ENCODE results near the gene ERMAP. TPM values are rescaled to one million over a fixed set of nuclear protein-coding genes. Genes with fewer than 3 reads are reported as not detected.

ERMAP gene
- total and polyA plus RNA-seq, 10 of the 15 experiments (the other 5 are each of a cell fraction or from before 2014, with no cell fraction given), result 1.4 to 6.8 (median 4.1) TPM

DNA sequence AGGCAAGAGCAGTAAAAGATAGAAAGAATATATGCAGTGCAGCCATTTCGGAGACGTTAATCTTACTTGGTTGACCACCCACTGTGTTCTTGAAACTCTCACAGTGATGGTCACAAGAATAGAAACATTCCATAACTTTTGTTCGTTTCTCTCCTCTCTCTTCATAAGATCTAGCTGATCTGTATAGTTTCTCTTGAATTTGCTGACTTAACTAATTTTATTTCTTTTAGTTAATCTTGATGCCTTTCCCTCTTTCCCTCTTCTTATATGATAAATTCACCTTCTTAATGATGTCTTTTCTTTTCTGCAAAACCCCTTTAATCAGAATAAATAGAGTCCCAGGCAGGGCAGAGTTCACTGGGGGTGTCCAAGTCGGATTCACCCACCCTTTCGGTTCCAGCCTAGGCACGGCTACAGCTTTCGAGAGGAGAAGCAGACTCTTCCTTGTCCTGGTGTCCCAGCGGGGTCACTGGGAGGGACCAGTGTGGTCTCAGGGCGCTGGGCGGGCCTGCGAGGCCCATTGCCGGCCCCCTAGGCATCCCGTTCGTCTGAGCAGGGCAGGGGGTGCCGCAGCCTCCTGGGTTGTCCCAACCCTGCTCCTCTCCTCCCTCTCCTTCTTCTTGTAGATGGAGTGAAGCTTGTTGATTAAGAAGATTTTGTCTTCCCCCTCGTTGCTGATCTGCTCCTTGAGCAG is 69.3 kb downstream of the ERMAP start:
- CTCF ChIA-PET, result no interaction called here
- Histone ChIP-seq H3K9ac (ENCODE audit: control insufficient read depth, insufficient read depth, low read length) (no peak overlapping the region), H3K9me3 (replicated peaks; ENCODE audit: control insufficient read depth, insufficient read depth, low read length) (no peaks in the 10 kb centered on the region), H3K4me1 (ENCODE audit: control insufficient read depth, insufficient read depth, low read length) (no peaks in the 10 kb centered on the region), H3K27me3 (replicated peaks in 1 of 2; ENCODE audit: control insufficient read depth in 2 of 2, insufficient read depth in 2 of 2, low read length in 1 of 2) (no peaks in the 10 kb centered on the region), H3K4me3 (no peak overlapping the region), H3K27ac (ENCODE audit: control insufficient read depth, insufficient read depth) (no peak overlapping the region), H3K36me3 (ENCODE audit: control insufficient read depth in 2 of 2, insufficient read depth in 2 of 2, low read length in 1 of 2) (no peaks in the 10 kb centered on the region), H3K79me2 (ENCODE audit: control insufficient read depth, insufficient read depth, low read length) (no peaks in the 10 kb centered on the region), H2AFZ (ENCODE audit: control insufficient read depth, low read depth, low read length) (no peak overlapping the region), H4K20me1 (ENCODE audit: control insufficient read depth, insufficient read depth) (no peaks in the 10 kb centered on the region), H3K4me2 (ENCODE audit: control insufficient read depth, insufficient read depth) (no peak overlapping the region)
- POLR2A ChIA-PET, result no interaction called here
- intact Hi-C loops (cut with micrococcal nuclease; ENCODE audit: unreplicated experiment) (no loop called here), in situ Hi-C loops (cut with MboI) (no loop called here)
- WGBS (ENCODE audit: insufficient coverage, insufficient replicate concordance, low lambda C conversion rate, missing lambda C conversion rate), result 35% methylated on average over 16 of the region's 16 CpGs
- TF ChIP-seq CREB1 (IDR thresholded peaks at IDR 0.05; ENCODE audit: low read depth), result no peak
- TF ChIP-seq PML (IDR thresholded peaks at IDR 0.05; ENCODE audit: low read length), result no peak
- TF ChIP-seq RELA (IDR thresholded peaks at IDR 0.05; ENCODE audit: borderline replicate concordance, partially characterized antibody), result no peak
- FAIRE-seq (no peak), ATAC-seq (no peak), DNase-seq (ENCODE audit: low read depth, low spot score) (no peak)
- no TSS peak for BruUV-seq (replicated peaks)
- RAD21 ChIA-PET (ENCODE audit: unreplicated experiment), result no interaction called here
- SMC1A ChIA-PET (ENCODE audit: uncharacterized antibody, unreplicated experiment), result no interaction called here

DNA sequence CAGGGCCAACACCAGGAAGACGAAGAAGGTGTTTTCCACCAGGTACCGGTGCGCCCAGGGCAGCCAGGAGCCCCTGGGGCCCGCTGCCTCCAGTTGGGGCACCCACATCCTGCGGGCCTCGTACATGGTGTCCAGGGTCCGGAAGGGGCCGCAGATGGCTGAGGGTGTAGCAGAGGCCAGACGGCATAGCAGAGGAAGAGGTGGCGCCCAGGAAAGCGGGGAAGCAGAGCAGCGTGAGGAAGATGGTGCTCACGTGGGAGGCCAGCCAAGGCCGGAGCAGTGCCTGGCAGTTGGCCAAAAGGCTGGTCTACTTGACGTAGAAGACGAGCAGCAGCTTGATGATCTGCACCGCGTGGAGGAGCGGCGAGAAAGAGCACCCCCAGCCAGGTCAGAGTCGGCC is 69.9 kb downstream of the ERMAP start:
- Histone ChIP-seq H3K9ac (ENCODE audit: control insufficient read depth, insufficient read depth, low read length) (no peak overlapping the region), H3K27ac (ENCODE audit: control insufficient read depth, insufficient read depth) (no peak overlapping the region), H3K79me2 (ENCODE audit: control insufficient read depth, insufficient read depth, low read length) (no peaks in the 10 kb centered on the region), H3K36me3 (ENCODE audit: control insufficient read depth in 2 of 2, insufficient read depth in 2 of 2, low read length in 1 of 2) (no peaks in the 10 kb centered on the region), H3K27me3 (replicated peaks in 1 of 2; ENCODE audit: control insufficient read depth in 2 of 2, insufficient read depth in 2 of 2, low read length in 1 of 2) (no peaks in the 10 kb centered on the region), H3K4me2 (ENCODE audit: control insufficient read depth, insufficient read depth) (no peak overlapping the region), H3K4me3 (no peak overlapping the region), H3K9me3 (replicated peaks; ENCODE audit: control insufficient read depth, insufficient read depth, low read length) (no peaks in the 10 kb centered on the region), H3K4me1 (ENCODE audit: control insufficient read depth, insufficient read depth, low read length) (no peaks in the 10 kb centered on the region), H4K20me1 (ENCODE audit: control insufficient read depth, insufficient read depth) (no peaks in the 10 kb centered on the region), H2AFZ (ENCODE audit: control insufficient read depth, low read depth, low read length) (no peak overlapping the region)
- intact Hi-C loops (cut with micrococcal nuclease; ENCODE audit: unreplicated experiment) (no loop called here), in situ Hi-C loops (cut with MboI) (no loop called here)
- no peak for FAIRE-seq
- ATAC-seq, result no peak
- no TSS peak for BruUV-seq (replicated peaks)
- ChIA-PET POLR2A (no interaction called here), CTCF (no interaction called here), RAD21 (ENCODE audit: unreplicated experiment) (no interaction called here), SMC1A (ENCODE audit: uncharacterized antibody, unreplicated experiment) (no interaction called here)
- DNase-seq (ENCODE audit: low read depth, low spot score), result no peak
- 66% methylated on average over 19 of the region's 21 CpGs for WGBS (ENCODE audit: insufficient coverage, insufficient replicate concordance, low lambda C conversion rate, missing lambda C conversion rate)
- TF ChIP-seq, protein P1, sequence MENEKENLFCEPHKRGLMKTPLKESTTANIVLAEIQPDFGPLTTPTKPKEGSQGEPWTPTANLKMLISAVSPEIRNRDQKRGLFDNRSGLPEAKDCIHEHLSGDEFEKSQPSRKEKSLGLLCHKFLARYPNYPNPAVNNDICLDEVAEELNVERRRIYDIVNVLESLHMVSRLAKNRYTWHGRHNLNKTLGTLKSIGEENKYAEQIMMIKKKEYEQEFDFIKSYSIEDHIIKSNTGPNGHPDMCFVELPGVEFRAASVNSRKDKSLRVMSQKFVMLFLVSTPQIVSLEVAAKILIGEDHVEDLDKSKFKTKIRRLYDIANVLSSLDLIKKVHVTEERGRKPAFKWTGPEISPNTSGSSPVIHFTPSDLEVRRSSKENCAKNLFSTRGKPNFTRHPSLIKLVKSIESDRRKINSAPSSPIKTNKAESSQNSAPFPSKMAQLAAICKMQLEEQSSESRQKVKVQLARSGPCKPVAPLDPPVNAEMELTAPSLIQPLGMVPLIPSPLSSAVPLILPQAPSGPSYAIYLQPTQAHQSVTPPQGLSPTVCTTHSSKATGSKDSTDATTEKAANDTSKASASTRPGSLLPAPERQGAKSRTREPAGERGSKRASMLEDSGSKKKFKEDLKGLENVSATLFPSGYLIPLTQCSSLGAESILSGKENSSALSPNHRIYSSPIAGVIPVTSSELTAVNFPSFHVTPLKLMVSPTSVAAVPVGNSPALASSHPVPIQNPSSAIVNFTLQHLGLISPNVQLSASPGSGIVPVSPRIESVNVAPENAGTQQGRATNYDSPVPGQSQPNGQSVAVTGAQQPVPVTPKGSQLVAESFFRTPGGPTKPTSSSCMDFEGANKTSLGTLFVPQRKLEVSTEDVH (IDR thresholded peaks at IDR 0.05; ENCODE audit: low read depth, partially characterized antibody), result no peak
- TF ChIP-seq, protein P2, sequence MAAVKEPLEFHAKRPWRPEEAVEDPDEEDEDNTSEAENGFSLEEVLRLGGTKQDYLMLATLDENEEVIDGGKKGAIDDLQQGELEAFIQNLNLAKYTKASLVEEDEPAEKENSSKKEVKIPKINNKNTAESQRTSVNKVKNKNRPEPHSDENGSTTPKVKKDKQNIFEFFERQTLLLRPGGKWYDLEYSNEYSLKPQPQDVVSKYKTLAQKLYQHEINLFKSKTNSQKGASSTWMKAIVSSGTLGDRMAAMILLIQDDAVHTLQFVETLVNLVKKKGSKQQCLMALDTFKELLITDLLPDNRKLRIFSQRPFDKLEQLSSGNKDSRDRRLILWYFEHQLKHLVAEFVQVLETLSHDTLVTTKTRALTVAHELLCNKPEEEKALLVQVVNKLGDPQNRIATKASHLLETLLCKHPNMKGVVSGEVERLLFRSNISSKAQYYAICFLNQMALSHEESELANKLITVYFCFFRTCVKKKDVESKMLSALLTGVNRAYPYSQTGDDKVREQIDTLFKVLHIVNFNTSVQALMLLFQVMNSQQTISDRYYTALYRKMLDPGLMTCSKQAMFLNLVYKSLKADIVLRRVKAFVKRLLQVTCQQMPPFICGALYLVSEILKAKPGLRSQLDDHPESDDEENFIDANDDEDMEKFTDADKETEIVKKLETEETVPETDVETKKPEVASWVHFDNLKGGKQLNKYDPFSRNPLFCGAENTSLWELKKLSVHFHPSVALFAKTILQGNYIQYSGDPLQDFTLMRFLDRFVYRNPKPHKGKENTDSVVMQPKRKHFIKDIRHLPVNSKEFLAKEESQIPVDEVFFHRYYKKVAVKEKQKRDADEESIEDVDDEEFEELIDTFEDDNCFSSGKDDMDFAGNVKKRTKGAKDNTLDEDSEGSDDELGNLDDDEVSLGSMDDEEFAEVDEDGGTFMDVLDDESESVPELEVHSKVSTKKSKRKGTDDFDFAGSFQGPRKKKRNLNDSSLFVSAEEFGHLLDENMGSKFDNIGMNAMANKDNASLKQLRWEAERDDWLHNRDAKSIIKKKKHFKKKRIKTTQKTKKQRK (IDR thresholded peaks at IDR 0.05; ENCODE audit: low read depth, low read length), result no peak
- TF ChIP-seq SMARCA5 (IDR thresholded peaks at IDR 0.05), result no peak
- no peak for TF ChIP-seq RBBP5 (conservative IDR thresholded peaks at IDR 0.05)
